Nephron progenitor cell (in vitro differentiated cells): Measurements from ENCODE around the gene AKR1B1.

ENCODE experiments used
- DNase-seq: peaks from one replicate; pipeline ENCODE4 v3.0.0; 2021
- H3K27ac Mint-ChIP-seq: 2 replicates; pipeline ENCODE4 v1.8.0; 2021; ENCODE audit warnings: mild to moderate bottlenecking, moderate library complexity, mixed read lengths
- H3K27me3 Mint-ChIP-seq: 2 replicates; pipeline ENCODE4 v1.8.0; 2021; ENCODE audit warnings: mild to moderate bottlenecking, low read depth, mixed read lengths; ENCODE audit not compliant: poor library complexity
- H3K36me3 Mint-ChIP-seq: 2 replicates; pipeline ENCODE4 v1.8.0; 2021; ENCODE audit warnings: low read depth, mixed read lengths
- H3K4me1 Mint-ChIP-seq: 2 replicates; pipeline ENCODE4 v1.8.0; 2021; ENCODE audit warnings: mixed read lengths
- H3K4me3 Mint-ChIP-seq: 2 replicates; pipeline ENCODE4 v1.8.0; 2021; ENCODE audit warnings: mild to moderate bottlenecking, moderate library complexity, mixed read lengths
- H3K9me3 Mint-ChIP-seq: 2 replicates; pipeline ENCODE4 v1.8.0; 2021; ENCODE audit warnings: mild to moderate bottlenecking, moderate library complexity, mixed read lengths
- CTCF ChIP-seq: fragments of 200-600 bp; sonication (generic); IDR thresholded peaks from 2 replicates; pipeline ENCODE4 v1.5.0; 2021; ENCODE audit warnings: antibody characterized with exemption

The AKR1B1 gene

DNA sequence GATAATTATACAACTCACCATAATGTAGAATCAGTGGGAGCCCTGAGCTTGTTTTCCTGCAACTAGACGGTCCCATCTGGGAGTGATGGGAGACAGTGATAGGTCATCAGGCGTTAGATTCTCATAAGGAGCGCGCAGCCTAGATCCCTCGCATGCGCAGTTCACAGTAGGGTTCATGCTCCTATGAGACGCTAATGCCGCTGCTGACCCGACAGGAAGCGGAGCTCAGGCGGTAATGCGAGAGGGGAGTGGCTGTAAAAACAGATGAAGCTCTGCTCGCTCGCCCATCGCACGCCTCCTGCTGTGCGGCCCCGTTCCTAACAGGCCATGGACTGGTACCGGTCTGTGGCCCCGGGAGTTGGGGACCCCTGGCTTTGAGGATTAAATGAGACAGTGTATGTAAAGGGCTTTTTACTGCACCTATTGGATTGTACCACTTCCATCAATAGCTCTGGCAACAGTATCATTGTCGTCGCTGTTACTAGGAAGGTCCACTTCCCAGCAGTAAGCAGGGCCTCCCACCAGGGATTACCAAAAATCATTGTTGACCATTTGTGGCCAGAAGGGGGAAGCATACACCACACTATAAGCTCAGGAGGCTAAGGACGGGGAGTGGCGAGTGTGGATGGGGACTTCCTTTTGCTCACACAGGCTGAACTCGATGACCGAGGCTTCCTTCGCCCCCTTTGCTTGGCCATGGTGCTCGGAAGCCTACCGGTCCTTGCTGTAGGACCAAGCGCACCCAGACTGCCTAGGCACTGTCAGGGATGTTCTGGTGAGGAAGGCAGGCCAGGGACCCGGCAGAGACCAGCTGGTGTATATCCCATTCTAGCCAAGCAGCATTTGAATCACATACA is 26.4 kb downstream of the AKR1B1 start:
- peak; percentile 74 for DNase-seq
- peak; percentile 65 for TF ChIP-seq CTCF
- peaks cover 9% of the 10 kb centered on the region for H3K9me3 Mint-ChIP-seq
- H3K4me1 Mint-ChIP-seq, result peaks cover 23% of the 10 kb centered on the region
- H3K27me3 Mint-ChIP-seq, result peaks cover 15% of the 10 kb centered on the region
- H3K36me3 Mint-ChIP-seq, result peaks cover under 1% of the 10 kb centered on the region
- H3K27ac Mint-ChIP-seq, result peak overlapping the region; percentile 91
- peak overlapping the region; percentile 81 for H3K4me3 Mint-ChIP-seq

GRCh38 chr7:134431815-134432214 is 27.1 kb downstream of the AKR1B1 start:
- peaks cover 2% of the 10 kb centered on the region for H3K9me3 Mint-ChIP-seq
- peak overlapping the region; percentile 81 for H3K4me3 Mint-ChIP-seq

DNA sequence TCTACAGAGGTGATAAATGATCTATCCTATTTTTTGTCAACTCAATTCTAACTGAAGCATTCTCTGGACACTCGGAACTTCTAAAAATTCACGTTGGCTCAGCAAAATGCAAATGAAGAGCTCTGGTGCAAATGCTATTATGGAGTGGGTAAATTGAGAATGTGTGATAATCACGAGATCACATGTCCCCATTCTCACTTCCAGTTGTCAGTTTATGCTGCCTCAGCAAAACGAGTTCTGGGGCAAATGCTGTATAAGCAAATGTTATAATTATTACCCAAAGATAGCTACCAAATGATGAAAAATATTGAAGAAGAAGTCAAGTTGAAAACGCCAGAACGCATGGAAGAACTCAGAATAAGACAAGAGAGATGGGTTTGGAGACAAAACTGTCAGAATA is 29.4 kb downstream of the AKR1B1 start:
- Mint-ChIP-seq H3K9me3 (no peaks in the 10 kb centered on the region), H3K4me3 (no peak overlapping the region), H3K27ac (no peak overlapping the region), H3K4me1 (peaks cover 23% of the 10 kb centered on the region), H3K36me3 (no peaks in the 10 kb centered on the region), H3K27me3 (peaks cover 15% of the 10 kb centered on the region)
- no peak for TF ChIP-seq CTCF
- DNase-seq, result no peak

More at GRCh38 chr7:134431815-134432214, 27.1 kb downstream of the AKR1B1 start:
- DNase-seq, result no peak
- H3K36me3 Mint-ChIP-seq, result no peaks in the 10 kb centered on the region
- no peak overlapping the region for H3K27ac Mint-ChIP-seq
- peaks cover 23% of the 10 kb centered on the region for H3K4me1 Mint-ChIP-seq
- no peak for TF ChIP-seq CTCF
- H3K27me3 Mint-ChIP-seq, result peaks cover 15% of the 10 kb centered on the region

- Mint-ChIP-seq H3K36me3 (no peaks in the 10 kb centered on the region), H3K27ac (no peak overlapping the region), H3K27me3 (peaks cover 17% of the 10 kb centered on the region), H3K9me3 (no peaks in the 10 kb centered on the region), H3K4me1 (peaks cover 23% of the 10 kb centered on the region), H3K4me3 (no peak overlapping the region)
- no peak for DNase-seq
- no peak for TF ChIP-seq CTCF
Measured at GRCh38 chr7:134428942-134429341, 30.0 kb downstream of the AKR1B1 start.

DNA sequence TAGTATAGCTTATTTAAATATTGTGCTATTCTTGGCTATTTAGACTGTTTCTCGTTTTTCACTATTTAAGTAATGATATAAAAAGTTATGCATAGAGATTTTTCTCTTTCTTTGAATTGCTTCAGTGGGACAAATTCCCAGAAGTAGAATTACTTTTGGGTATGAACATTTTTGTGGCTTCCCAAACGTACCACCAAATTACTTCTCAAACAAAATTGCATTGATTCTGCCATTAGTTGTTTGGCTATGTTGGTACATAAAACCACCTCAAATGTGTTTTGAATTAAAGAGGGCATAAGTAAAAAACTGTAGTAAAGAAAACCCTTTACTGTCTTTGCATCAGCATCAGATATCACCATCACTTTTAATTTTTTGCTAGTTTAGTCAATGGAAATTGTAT is 31.0 kb downstream of the AKR1B1 start:
- no peak for TF ChIP-seq CTCF
- H3K9me3 Mint-ChIP-seq, result no peaks in the 10 kb centered on the region
- no peak overlapping the region for H3K27ac Mint-ChIP-seq
- peaks cover 16% of the 10 kb centered on the region for H3K27me3 Mint-ChIP-seq
- DNase-seq, result no peak
- peaks cover 14% of the 10 kb centered on the region for H3K4me1 Mint-ChIP-seq
- H3K36me3 Mint-ChIP-seq, result no peaks in the 10 kb centered on the region
- no peak overlapping the region for H3K4me3 Mint-ChIP-seq

- peaks cover 14% of the 10 kb centered on the region for H3K27me3 Mint-ChIP-seq
- no peak for DNase-seq
- TF ChIP-seq CTCF, result no peak
- no peaks in the 10 kb centered on the region for H3K9me3 Mint-ChIP-seq
- H3K4me3 Mint-ChIP-seq, result no peak overlapping the region
- H3K27ac Mint-ChIP-seq, result no peak overlapping the region
- H3K4me1 Mint-ChIP-seq, result peaks cover 1% of the 10 kb centered on the region
- no peaks in the 10 kb centered on the region for H3K36me3 Mint-ChIP-seq
Measured at GRCh38 chr7:134425777-134426176, 33.1 kb downstream of the AKR1B1 start.
